ENCODE measurements around the gene IQCH.

The IQCH gene

GRCh38 chr15:67300266-67301025 lies 45.9 kb downstream of the IQCH start:
- DNase-seq (ENCODE audit: low spot score), result no peak

GRCh38 chr15:67303490-67304363 lies 49.1 kb downstream of the IQCH start:
- DNase-seq (ENCODE audit: low spot score), result peak; percentile 61

GRCh38 chr15:67304778-67305177 lies 50.2 kb downstream of the IQCH start:
- DNase-seq (ENCODE audit: low spot score), result no peak

- DNase-seq (ENCODE audit: low spot score), result no peak
Measured at GRCh38 chr15:67305506-67305905, 50.9 kb downstream of the IQCH start.

- DNase-seq (ENCODE audit: low spot score), result no peak
Measured at GRCh38 chr15:67307156-67307555, 52.6 kb downstream of the IQCH start.

GRCh38 chr15:67307889-67308597 lies 53.5 kb downstream of the IQCH start:
- no peak for DNase-seq (ENCODE audit: low spot score)

GRCh38 chr15:67311731-67312130 lies 57.1 kb downstream of the IQCH start:
- no peak for DNase-seq (ENCODE audit: low spot score)

GRCh38 chr15:67319961-67320360 lies 65.4 kb downstream of the IQCH start:
- DNase-seq (ENCODE audit: low spot score), result no peak

GRCh38 chr15:67321352-67321751 lies 66.8 kb downstream of the IQCH start:
- DNase-seq (ENCODE audit: low spot score), result no peak

- no peak for DNase-seq (ENCODE audit: low spot score)
Measured at GRCh38 chr15:67322481-67322880, 67.9 kb downstream of the IQCH start.

GRCh38 chr15:67327312-67327711 lies 72.7 kb downstream of the IQCH start:
- no peak for DNase-seq (ENCODE audit: low spot score)

GRCh38 chr15:67327737-67328136 lies 73.2 kb downstream of the IQCH start:
- no peak for DNase-seq (ENCODE audit: low spot score)

GRCh38 chr15:67329984-67330733 lies 75.6 kb downstream of the IQCH start:
- DNase-seq (ENCODE audit: low spot score), result no peak

- DNase-seq (ENCODE audit: low spot score), result no peak
Measured at GRCh38 chr15:67331676-67332075, 77.1 kb downstream of the IQCH start.

GRCh38 chr15:67335026-67335425 lies 80.4 kb downstream of the IQCH start:
- DNase-seq (ENCODE audit: low spot score), result no peak

GRCh38 chr15:67335534-67336222 lies 81.1 kb downstream of the IQCH start:
- no peak for DNase-seq (ENCODE audit: low spot score)

- DNase-seq (ENCODE audit: low spot score), result no peak
Measured at GRCh38 chr15:67340630-67341029, 86.0 kb downstream of the IQCH start.

- no peak for DNase-seq (ENCODE audit: low spot score)
Measured at GRCh38 chr15:67341539-67341938, 87.0 kb downstream of the IQCH start.

- DNase-seq (ENCODE audit: low spot score), result no peak
Measured at GRCh38 chr15:67343206-67343605, 88.6 kb downstream of the IQCH start.

- DNase-seq (ENCODE audit: low spot score), result no peak
Measured at GRCh38 chr15:67349634-67350033, 95.0 kb downstream of the IQCH start.

GRCh38 chr15:67350042-67350441 lies 95.5 kb downstream of the IQCH start:
- no peak for DNase-seq (ENCODE audit: low spot score)
